ENCODE results near the gene CTSZ.
"Not testable (repeated sequence)": the region's sequence is repeated elsewhere in the genome, so short reads cannot be mapped to it uniquely, and the experiment has no call there.

Gene CTSZ

GRCh38 chr20:58969439-58969838 is 37.6 kb downstream of the CTSZ start:
- no peak for TF ChIP-seq CTCF (conservative IDR thresholded peaks at IDR 0.05; ENCODE audit: low read depth, low read length)
- DNase-seq (ENCODE audit: low read depth) = no peak
- no peak overlapping the region for H3K4me3 ChIP-seq (ENCODE audit: low read length)

GRCh38 chr20:58967652-58968429 is 39.2 kb downstream of the CTSZ start:
- no peak overlapping the region for H3K4me3 ChIP-seq (ENCODE audit: low read length)
- TF ChIP-seq CTCF (conservative IDR thresholded peaks at IDR 0.05; ENCODE audit: low read depth, low read length) = no peak
- DNase-seq (ENCODE audit: low read depth) = no peak

- no peak for DNase-seq (ENCODE audit: low read depth)
- TF ChIP-seq CTCF (conservative IDR thresholded peaks at IDR 0.05; ENCODE audit: low read depth, low read length) = no peak
These were observed 41.6 kb downstream of the CTSZ start for GRCh38 chr20:58965270-58966064.

GRCh38 chr20:58963922-58964321 is 43.1 kb downstream of the CTSZ start:
- not testable (repeated sequence) for H3K4me3 ChIP-seq (ENCODE audit: low read length); DNase-seq (ENCODE audit: low read depth)

More at GRCh38 chr20:58965270-58966064, 41.6 kb downstream of the CTSZ start:
- no peak overlapping the region for H3K4me3 ChIP-seq (ENCODE audit: low read length)

- DNase-seq (ENCODE audit: low read depth) = no peak
- no peak overlapping the region for H3K4me3 ChIP-seq (ENCODE audit: low read length)
- TF ChIP-seq CTCF (conservative IDR thresholded peaks at IDR 0.05; ENCODE audit: low read depth, low read length) = no peak
These were observed 43.9 kb downstream of the CTSZ start for GRCh38 chr20:58963060-58963584.

GRCh38 chr20:58959652-58960051 is 47.4 kb downstream of the CTSZ start:
- no peak for TF ChIP-seq CTCF (conservative IDR thresholded peaks at IDR 0.05; ENCODE audit: low read depth, low read length)
- no peak for DNase-seq (ENCODE audit: low read depth)
- no peak overlapping the region for H3K4me3 ChIP-seq (ENCODE audit: low read length)

- no peak for TF ChIP-seq CTCF (conservative IDR thresholded peaks at IDR 0.05; ENCODE audit: low read depth, low read length)
- DNase-seq (ENCODE audit: low read depth) = no peak
These were observed 51.0 kb downstream of the CTSZ start for GRCh38 chr20:58956078-58956477.

More at GRCh38 chr20:58956078-58956477, 51.0 kb downstream of the CTSZ start:
- no peak overlapping the region for H3K4me3 ChIP-seq (ENCODE audit: low read length)
